Activated T-cell treated with anti-CD3 and anti-CD28 coated beads for 48 hours (primary cell): ENCODE data around the gene CTTNBP2.

ENCODE experiments used
- DNase-seq: peaks from one replicate; pipeline ENCODE4 v3.0.0-alpha.2; 2020; ENCODE audit warnings: low read depth

Gene CTTNBP2, protein sequence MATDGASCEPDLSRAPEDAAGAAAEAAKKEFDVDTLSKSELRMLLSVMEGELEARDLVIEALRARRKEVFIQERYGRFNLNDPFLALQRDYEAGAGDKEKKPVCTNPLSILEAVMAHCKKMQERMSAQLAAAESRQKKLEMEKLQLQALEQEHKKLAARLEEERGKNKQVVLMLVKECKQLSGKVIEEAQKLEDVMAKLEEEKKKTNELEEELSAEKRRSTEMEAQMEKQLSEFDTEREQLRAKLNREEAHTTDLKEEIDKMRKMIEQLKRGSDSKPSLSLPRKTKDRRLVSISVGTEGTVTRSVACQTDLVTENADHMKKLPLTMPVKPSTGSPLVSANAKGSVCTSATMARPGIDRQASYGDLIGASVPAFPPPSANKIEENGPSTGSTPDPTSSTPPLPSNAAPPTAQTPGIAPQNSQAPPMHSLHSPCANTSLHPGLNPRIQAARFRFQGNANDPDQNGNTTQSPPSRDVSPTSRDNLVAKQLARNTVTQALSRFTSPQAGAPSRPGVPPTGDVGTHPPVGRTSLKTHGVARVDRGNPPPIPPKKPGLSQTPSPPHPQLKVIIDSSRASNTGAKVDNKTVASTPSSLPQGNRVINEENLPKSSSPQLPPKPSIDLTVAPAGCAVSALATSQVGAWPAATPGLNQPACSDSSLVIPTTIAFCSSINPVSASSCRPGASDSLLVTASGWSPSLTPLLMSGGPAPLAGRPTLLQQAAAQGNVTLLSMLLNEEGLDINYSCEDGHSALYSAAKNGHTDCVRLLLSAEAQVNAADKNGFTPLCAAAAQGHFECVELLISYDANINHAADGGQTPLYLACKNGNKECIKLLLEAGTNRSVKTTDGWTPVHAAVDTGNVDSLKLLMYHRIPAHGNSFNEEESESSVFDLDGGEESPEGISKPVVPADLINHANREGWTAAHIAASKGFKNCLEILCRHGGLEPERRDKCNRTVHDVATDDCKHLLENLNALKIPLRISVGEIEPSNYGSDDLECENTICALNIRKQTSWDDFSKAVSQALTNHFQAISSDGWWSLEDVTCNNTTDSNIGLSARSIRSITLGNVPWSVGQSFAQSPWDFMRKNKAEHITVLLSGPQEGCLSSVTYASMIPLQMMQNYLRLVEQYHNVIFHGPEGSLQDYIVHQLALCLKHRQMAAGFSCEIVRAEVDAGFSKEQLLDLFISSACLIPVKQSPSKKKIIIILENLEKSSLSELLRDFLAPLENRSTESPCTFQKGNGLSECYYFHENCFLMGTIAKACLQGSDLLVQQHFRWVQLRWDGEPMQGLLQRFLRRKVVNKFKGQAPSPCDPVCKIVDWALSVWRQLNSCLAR (N-terminal part only)

DNA sequence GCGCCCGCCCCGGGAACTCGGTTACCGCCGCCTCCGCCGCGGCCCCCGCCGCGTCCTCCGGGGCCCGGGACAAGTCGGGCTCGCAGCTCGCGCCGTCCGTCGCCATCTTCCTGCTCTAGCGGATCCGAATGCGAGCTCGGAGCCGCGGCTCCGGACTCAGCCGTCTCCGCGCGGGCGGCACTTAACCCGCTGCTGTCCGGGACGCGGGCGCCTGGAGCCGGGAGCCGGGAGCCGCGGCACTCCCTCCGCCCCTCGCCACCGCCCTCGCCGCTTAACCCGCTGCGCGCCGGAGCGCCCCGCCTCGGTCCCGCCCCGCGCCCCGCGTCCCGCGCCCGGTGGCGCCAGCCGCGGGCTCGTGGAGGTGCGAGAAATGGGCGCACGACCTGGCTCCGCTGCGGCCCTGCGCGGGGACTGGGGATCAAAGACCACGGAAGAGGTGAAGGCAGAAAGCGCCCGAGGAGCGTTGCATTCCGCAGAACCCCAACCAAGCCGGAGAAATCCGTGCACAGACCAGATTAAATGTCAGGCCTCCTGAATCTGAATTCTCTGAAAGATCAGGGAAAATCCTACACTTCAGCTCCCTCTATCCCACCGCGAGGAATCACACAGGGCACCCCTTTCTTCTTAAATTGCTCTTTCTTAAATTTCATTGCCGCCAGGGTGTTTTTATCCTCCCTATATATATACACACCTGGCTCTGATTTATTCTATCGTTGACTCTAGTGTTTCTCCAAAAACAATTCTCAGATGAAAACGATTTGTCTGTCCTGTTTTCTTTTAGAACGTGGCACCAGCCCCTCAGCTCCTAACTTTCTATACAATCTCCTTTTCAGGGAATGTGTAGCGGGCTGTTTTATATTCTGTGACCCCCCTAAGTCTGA is at the start of gene CTTNBP2:
Gene CTTNBP2 (minus strand): TSS at position 132 of the 881 bp plus-strand sequence. CDS start 26 bp downstream, at position 106.
- DNase-seq, result peak; percentile 8

GRCh38 chr7:117916309-117916708 is 43.1 kb upstream of the CTTNBP2 start:
- DNase-seq, result no peak

DNA sequence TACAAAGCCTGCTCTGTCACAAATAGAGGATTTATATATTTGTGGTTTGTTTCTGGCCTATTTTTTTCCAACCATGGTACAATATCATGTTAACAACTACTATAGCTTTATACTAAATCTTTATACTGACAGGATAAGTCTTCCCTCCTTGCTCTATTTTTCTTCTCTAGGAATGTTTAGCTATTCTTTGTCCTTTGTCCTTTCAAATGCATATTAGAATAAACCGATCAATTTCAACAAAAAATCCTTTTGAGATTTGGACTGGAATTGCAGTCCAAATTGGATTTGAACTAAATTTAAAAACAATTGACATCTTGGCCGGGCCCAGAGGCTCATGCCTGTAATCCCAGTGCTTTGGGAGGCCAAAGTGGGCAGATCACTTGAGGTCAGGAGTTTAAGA is 39.2 kb upstream of the CTTNBP2 start:
- DNase-seq, result no peak

GRCh38 chr7:117908031-117908795 is 35.0 kb upstream of the CTTNBP2 start:
- no peak for DNase-seq

- no peak for DNase-seq
Measured at GRCh38 chr7:117907049-117907640, 33.9 kb upstream of the CTTNBP2 start.

GRCh38 chr7:117902314-117902889 is 29.2 kb upstream of the CTTNBP2 start:
- DNase-seq, result no peak

DNA sequence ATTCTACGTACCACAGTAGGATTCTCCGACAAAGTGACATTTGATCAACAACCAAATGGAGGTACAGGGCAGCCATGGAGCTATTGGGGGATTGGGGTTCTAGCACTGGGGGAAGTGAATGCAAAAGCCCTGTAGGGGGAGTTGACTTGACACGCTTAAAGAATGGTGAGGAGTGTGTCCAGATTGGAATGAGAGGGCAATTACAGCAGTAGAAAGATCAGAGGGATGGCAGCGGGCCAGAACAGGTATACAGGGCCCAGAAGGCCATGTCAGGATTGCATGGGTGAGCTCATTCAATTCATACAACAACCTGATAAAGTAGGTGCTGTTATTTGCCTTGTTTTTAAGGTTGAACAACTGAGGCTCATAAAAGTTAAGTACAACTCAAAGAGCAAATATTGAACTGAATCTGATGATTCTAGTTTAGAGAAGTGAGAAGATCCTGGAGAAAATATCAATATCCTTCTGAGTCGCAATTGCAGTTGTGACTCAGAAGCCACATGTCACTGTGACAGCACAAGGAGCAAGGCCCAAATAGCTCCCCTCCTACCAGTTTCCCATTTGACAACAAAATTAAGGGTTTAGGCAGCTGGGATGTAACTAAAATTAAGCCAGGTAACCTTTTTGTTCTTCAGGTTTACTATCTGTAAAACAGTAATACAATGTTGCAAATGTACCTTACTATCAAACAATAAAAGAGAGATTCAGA is 28.0 kb upstream of the CTTNBP2 start:
- DNase-seq, result no peak

- DNase-seq, result no peak
Measured at GRCh38 chr7:117896339-117896738, 23.1 kb upstream of the CTTNBP2 start.

GRCh38 chr7:117895276-117895675 is 22.0 kb upstream of the CTTNBP2 start:
- DNase-seq, result no peak

- DNase-seq, result no peak
Measured at GRCh38 chr7:117894037-117894436, 20.8 kb upstream of the CTTNBP2 start.

DNA sequence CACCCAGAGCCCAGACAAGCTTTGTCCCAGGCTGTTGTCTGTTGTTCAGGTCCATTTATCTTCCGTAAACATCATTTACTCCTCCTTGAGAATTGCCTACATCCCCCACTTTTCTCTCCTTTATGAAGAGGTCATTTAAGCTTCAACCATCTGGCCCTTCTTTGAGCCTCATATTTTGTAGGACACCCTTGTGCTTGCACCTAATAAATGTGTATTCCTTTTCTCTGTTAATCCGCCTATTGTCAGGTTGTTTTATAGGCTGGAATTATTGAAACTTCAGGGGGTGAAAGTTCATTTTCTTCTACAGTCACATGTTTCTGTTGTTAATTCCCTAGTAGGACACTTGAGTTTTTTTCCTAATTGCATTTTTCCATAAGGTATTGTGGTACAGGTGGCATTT is 19.6 kb upstream of the CTTNBP2 start:
- DNase-seq, result no peak

- DNase-seq, result no peak
Measured at GRCh38 chr7:117889611-117890010, 16.4 kb upstream of the CTTNBP2 start.

DNA sequence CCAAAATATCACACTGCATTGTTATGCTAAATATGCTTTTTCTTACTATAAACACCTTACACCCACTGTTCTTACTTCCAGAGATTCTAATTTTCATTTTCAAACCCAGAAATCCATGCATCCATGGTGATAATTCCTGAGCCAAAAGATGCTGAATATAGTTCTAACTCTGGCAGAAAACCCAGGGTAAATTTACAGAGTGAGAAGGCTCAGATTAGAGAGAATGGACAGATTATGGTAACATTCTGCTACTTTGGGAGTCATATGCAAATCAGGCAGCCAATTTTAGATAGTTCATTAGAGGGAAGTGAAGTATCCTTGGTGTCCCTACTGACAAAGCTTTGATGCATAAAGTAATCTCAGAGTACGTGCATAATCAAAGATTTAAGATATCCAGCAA is 15.4 kb upstream of the CTTNBP2 start:
- DNase-seq, result no peak

DNA sequence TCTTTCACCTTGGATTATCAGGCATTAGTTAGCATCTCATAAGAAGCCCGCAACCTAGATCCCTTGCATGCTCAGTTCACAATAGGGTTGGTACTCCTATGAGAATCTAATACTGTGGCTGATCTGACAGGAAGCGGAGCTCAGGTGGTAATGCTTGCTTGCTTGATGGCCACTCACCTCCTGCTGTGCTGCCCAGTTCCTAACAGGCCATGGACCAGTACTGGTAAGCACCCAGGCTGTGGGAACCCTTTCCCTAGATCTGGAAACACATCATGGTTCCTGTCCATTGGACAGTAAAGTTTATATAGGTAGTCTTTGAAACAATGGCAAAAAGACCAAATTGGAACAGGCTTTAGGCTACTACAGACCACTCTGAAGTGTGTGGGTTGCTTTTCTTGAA is 9.4 kb upstream of the CTTNBP2 start:
- no peak for DNase-seq

DNA sequence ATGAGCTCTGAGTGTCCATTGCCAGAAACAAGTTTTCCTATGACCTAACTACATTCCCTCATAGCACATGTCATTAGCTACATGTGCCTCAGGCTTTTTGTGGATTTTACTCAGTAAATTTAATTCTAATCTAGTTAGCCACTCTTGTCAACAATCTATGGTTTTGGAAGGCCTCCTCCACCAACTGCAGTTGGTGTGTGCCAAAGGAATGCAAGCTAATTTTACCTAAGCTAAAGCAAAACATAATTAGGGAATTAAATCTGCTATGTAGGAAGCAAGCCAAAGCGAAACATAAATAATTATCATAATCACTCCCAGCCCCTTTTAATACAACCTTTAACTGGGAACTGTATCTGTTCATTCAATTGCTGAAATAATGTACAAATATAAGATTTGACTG is 3.5 kb upstream of the CTTNBP2 start:
- no peak for DNase-seq

DNA sequence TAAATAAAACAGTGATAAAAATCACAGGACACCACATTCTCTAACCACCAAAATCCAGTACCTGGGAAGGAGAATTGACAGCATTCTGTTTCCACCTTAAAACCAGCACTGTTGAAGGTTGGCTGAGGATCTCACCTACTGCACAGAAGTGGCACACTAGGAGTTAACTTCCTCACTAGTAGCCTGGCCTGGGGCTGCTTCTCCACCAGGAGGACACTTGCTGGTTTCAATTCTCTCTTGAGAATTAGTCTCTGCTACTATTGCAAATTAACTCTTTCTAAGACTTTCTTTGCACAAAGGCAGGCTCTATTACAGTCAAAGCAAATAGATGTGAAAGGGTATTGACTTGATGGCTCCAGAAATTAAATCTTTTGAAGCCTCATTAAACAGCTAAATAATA is 2.3 kb upstream of the CTTNBP2 start:
- no peak for DNase-seq

DNA sequence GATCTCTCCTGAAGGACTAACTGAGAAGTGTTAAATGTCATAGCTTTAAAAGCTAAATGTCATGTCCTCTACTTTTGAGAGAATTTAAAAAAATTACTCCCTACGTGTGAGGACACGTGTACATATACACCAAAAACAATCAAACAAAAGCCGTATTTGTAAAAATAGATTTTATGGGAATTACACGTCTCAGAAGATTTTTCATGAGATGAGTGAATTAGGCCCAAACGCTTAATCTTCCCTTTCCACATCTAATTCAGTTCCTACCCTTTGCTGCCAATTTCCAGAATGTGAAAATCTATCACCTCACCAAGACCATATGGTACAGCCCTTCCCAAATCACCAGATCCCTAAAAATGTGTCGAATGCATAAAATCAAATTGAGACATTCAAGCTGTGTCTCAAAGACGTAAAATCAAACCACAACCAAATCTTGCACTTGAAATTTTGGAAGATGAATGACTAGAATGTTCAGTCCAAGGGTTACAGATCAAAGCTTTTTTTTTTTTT is 1.0 kb upstream of the CTTNBP2 start:
- DNase-seq, result no peak

GRCh38 chr7:117872561-117873309 is 506 bp downstream of the CTTNBP2 start:
- DNase-seq, result no peak
